H7 (cell line): Measurements from ENCODE around the gene ASXL2. TPM values are rescaled to one million over a fixed set of nuclear protein-coding genes. Genes with fewer than 3 reads are reported as not detected.
"Not testable (repeated sequence)": the region's sequence is repeated elsewhere in the genome, so short reads cannot be mapped to it uniquely, and the experiment has no call there.

Source experiments
- DNase-seq: peaks from one replicate; pipeline ENCODE4 v3.0.0; 2012
- H3K27me3 ChIP-seq: 2 replicates; pipeline ENCODE4 v1.6.0; 2011; ENCODE audit warnings: mild to moderate bottlenecking, low read length; ENCODE audit not compliant: control insufficient read depth, insufficient read depth
- H3K36me3 ChIP-seq: replicated peaks from 2 replicates; pipeline ENCODE4 v1.5.1; 2011; ENCODE audit warnings: low read length; ENCODE audit not compliant: control insufficient read depth, insufficient read depth
- H3K4me3 ChIP-seq: 2 replicates; pipeline ENCODE4 v1.5.1; 2011; ENCODE audit warnings: low read depth, mild to moderate bottlenecking, control low read depth, low read length, moderate library complexity; ENCODE audit not compliant: insufficient read depth
- total RNA-seq: library from RNA; depleted of rRNA; stranded (reverse); fragments of >200 nt; shearing (Covaris generic); gene quantifications from 2 replicates; pipeline ENCODE4 v1.2.3, GENCODE V29; 2014

Gene ASXL2
- total RNA-seq, 1 experiment from 2014 or later = 9.4 TPM

- no peaks in the 10 kb centered on the region; the same call in 1 of the 2 replicates for H3K36me3 ChIP-seq
- no peaks in the 10 kb centered on the region for H3K27me3 ChIP-seq
- no peak for DNase-seq
- no peak overlapping the region for H3K4me3 ChIP-seq
Observed at GRCh38 chr2:25735835-25736234, 142.5 kb downstream of the ASXL2 start.

GRCh38 chr2:25728559-25728958 lies 149.7 kb downstream of the ASXL2 start:
- Histone ChIP-seq H3K27me3 (no peaks in the 10 kb centered on the region), H3K36me3 (no peaks in the 10 kb centered on the region), H3K4me3 (no peak overlapping the region)
- no peak for DNase-seq

GRCh38 chr2:25726522-25726921 lies 151.8 kb downstream of the ASXL2 start:
- Histone ChIP-seq H3K4me3 (no peak overlapping the region), H3K36me3 (no peaks in the 10 kb centered on the region), H3K27me3 (no peaks in the 10 kb centered on the region)
- no peak for DNase-seq

- H3K36me3 ChIP-seq = no peaks in the 10 kb centered on the region
- DNase-seq = no peak
Observed at GRCh38 chr2:25725877-25726276, 152.4 kb downstream of the ASXL2 start.

GRCh38 chr2:25724756-25725155 lies 153.5 kb downstream of the ASXL2 start:
- Histone ChIP-seq H3K27me3 (no peaks in the 10 kb centered on the region), H3K4me3 (no peak overlapping the region), H3K36me3 (no peaks in the 10 kb centered on the region)
- no peak for DNase-seq

More at GRCh38 chr2:25725877-25726276, 152.4 kb downstream of the ASXL2 start:
- no peak overlapping the region for H3K4me3 ChIP-seq
- no peaks in the 10 kb centered on the region for H3K27me3 ChIP-seq

- Histone ChIP-seq H3K4me3 (no peak overlapping the region), H3K27me3 (no peaks in the 10 kb centered on the region), H3K36me3 (no peaks in the 10 kb centered on the region)
- DNase-seq = no peak
Observed at GRCh38 chr2:25722224-25722623, 156.1 kb downstream of the ASXL2 start.

- Histone ChIP-seq H3K27me3 (no peaks in the 10 kb centered on the region), H3K36me3 (no peaks in the 10 kb centered on the region), H3K4me3 (no peak overlapping the region)
- DNase-seq = no peak
Observed at GRCh38 chr2:25720575-25720974, 157.7 kb downstream of the ASXL2 start.

- no peaks in the 10 kb centered on the region for H3K36me3 ChIP-seq
- no peak overlapping the region for H3K4me3 ChIP-seq
- DNase-seq = no peak
- H3K27me3 ChIP-seq = no peaks in the 10 kb centered on the region
Observed at GRCh38 chr2:25714740-25715139, 163.5 kb downstream of the ASXL2 start.

- Histone ChIP-seq H3K4me3 (no peak overlapping the region), H3K36me3 (no peaks in the 10 kb centered on the region), H3K27me3 (no peaks in the 10 kb centered on the region)
- no peak for DNase-seq
Observed at GRCh38 chr2:25712455-25712854, 165.8 kb downstream of the ASXL2 start.

- H3K36me3 ChIP-seq = no peaks in the 10 kb centered on the region
- no peak for DNase-seq
- no peak overlapping the region for H3K4me3 ChIP-seq
- no peaks in the 10 kb centered on the region for H3K27me3 ChIP-seq
Observed at GRCh38 chr2:25711675-25712354, 166.5 kb downstream of the ASXL2 start.

GRCh38 chr2:25710750-25711149 lies 167.5 kb downstream of the ASXL2 start:
- Histone ChIP-seq H3K27me3 (no peaks in the 10 kb centered on the region), H3K36me3 (no peaks in the 10 kb centered on the region), H3K4me3 (no peak overlapping the region)
- no peak for DNase-seq

GRCh38 chr2:25709349-25709748 lies 168.9 kb downstream of the ASXL2 start:
- Histone ChIP-seq H3K27me3 (no peaks in the 10 kb centered on the region), H3K36me3 (no peaks in the 10 kb centered on the region)

GRCh38 chr2:25707927-25708590 lies 170.2 kb downstream of the ASXL2 start:
- Histone ChIP-seq H3K27me3 (no peaks in the 10 kb centered on the region), H3K36me3 (no peaks in the 10 kb centered on the region), H3K4me3 (no peak overlapping the region)
- DNase-seq = no peak

More at GRCh38 chr2:25709349-25709748, 168.9 kb downstream of the ASXL2 start:
- DNase-seq = no peak
- H3K4me3 ChIP-seq = no peak overlapping the region

- H3K4me3 ChIP-seq, DNase-seq, H3K27me3 ChIP-seq, H3K36me3 ChIP-seq: not testable (repeated sequence)
Observed at GRCh38 chr2:25705575-25705974, 172.7 kb downstream of the ASXL2 start.

GRCh38 chr2:25701801-25702200 lies 176.5 kb downstream of the ASXL2 start:
- DNase-seq = no peak
- Histone ChIP-seq H3K27me3 (no peaks in the 10 kb centered on the region), H3K36me3 (no peaks in the 10 kb centered on the region), H3K4me3 (no peak overlapping the region)
